K562 (cell line): ENCODE data around the gene PRR14. TPM values are rescaled to one million over a fixed set of nuclear protein-coding genes. Genes with fewer than 3 reads are reported as not detected.
A peak's percentile ranks its signal among the peaks of the same experiment; 100 is the strongest.

Experiments
- CBX1 ChIP-seq: sonication (generic); IDR thresholded peaks from 2 replicates; pipeline ENCODE4 v1.6.1; 2016; ENCODE audit warnings: antibody characterized with exemption, low read depth, mild to moderate bottlenecking
- COPS2 ChIP-seq: fragments of 450-650 bp; conservative IDR thresholded peaks from 2 replicates; pipeline ENCODE4 v1.6.1; 2016; ENCODE audit warnings: mild to moderate bottlenecking, moderate library complexity
- CREB1 ChIP-seq, 2 experiments: sonication (generic) in 1 of 2; formaldehyde crosslinking in 1 of 2; IDR thresholded peaks; 2 replicates each; pipeline versions ENCODE4 v1.6.1 to v1.8.0; 2012 to 2022; ENCODE audit warnings: inconsistent platforms in 1 of 2, mild to moderate bottlenecking in 1 of 2, missing genetic modification reagents in 1 of 2, moderate library complexity in 1 of 2
- CSDE1 ChIP-seq, 2 experiments: fragments of 450-650 bp; IDR thresholded peaks; 2 replicates each; pipeline ENCODE4 v1.6.1; 2016; ENCODE audit warnings: mild to moderate bottlenecking in 1 of 2
- DIDO1 ChIP-seq: fragments of 450-650 bp; IDR thresholded peaks from 2 replicates; pipeline ENCODE4 v1.6.1; 2016; ENCODE audit warnings: low read depth, missing biosample characterization, missing genetic modification characterization
- E4F1 ChIP-seq: fragments of 250-450 bp; sonication (Bioruptor Pico); IDR thresholded peaks from 2 replicates; pipeline ENCODE4 v1.5.0; 2021; ENCODE audit warnings: mild to moderate bottlenecking, borderline replicate concordance
- ESRRA ChIP-seq: fragments of 450-650 bp; IDR thresholded peaks from 2 replicates; pipeline ENCODE4 v1.6.1; 2014; ENCODE audit warnings: low read depth, mild to moderate bottlenecking, moderate library complexity, borderline replicate concordance
- GABPB1 ChIP-seq: sonication (generic); formaldehyde crosslinking; IDR thresholded peaks from 2 replicates; pipeline ENCODE4 v1.8.0; 2022; ENCODE audit warnings: mild to moderate bottlenecking, missing genetic modification reagents
- GTF2F1 ChIP-seq: IDR thresholded peaks from 2 replicates; pipeline ENCODE4 v1.6.1; 2011; ENCODE audit warnings: low read depth, low read length, improper control_type of control experiment
- HDAC1 ChIP-seq, 2 experiments: fragments of 450-650 bp; IDR thresholded peaks; 2 replicates each; pipeline ENCODE4 v1.6.1; 2016 to 2017; ENCODE audit warnings: inconsistent platforms in 1 of 2, mild to moderate bottlenecking in 1 of 2, moderate library complexity in 1 of 2
- MNT ChIP-seq, 2 experiments: fragments of 450-650 bp; conservative IDR thresholded peaks; 2 replicates each; pipeline ENCODE4 v1.6.1; 2017; ENCODE audit warnings: mild to moderate bottlenecking in 2 of 2, moderate library complexity in 2 of 2
- NFE2 ChIP-seq: IDR thresholded peaks from 2 replicates; pipeline ENCODE4 v1.6.1; 2014; ENCODE audit warnings: antibody characterized with exemption, low read depth
- OTX1 ChIP-seq: fragments of 450-650 bp; formaldehyde crosslinking; IDR thresholded peaks from 2 replicates; pipeline ENCODE4 v1.4.0; 2022; ENCODE audit warnings: mild to moderate bottlenecking
- POLR3G ChIP-seq: IDR thresholded peaks from 2 replicates; pipeline ENCODE4 v1.6.1; 2011; ENCODE audit not compliant: insufficient read length, insufficient replicate concordance; ENCODE audit errors: extremely low read depth
- TARDBP ChIP-seq: fragments of 450-650 bp; IDR thresholded peaks from 2 replicates; pipeline ENCODE4 v1.6.1; 2016
- TFAP4 ChIP-seq: sonication (generic); formaldehyde crosslinking; IDR thresholded peaks from 2 replicates; pipeline ENCODE4 v1.8.0; 2022; ENCODE audit warnings: missing genetic modification reagents, mild to moderate bottlenecking, moderate library complexity, borderline replicate concordance
- WHSC1 ChIP-seq: IDR thresholded peaks from one replicate; pipeline ENCODE4 v1.6.1; 2012; ENCODE audit warnings: low read length, control low read depth, inconsistent platforms
- ZNF384 ChIP-seq: IDR thresholded peaks from 2 replicates; pipeline ENCODE4 v1.6.1; 2012; ENCODE audit warnings: low read depth, low read length, improper control_type of control experiment
- ZNF740 ChIP-seq, 3 experiments: fragments of 200-800 bp in 1 of 3; sonication (Bioruptor generic) in 1 of 3; sonication (generic) in 1 of 3; formaldehyde crosslinking in 1 of 3; IDR thresholded peaks; 2 replicates each; pipeline versions ENCODE4 v1.6.1 to v1.8.0; 2016 to 2022; ENCODE audit warnings: mild to moderate bottlenecking in 2 of 3, missing compliant biosample characterization in 2 of 3, missing genetic modification characterization in 2 of 3, missing genetic modification reagents in 1 of 3
- polyA plus RNA-seq, 8 experiments: library from polyadenylated mRNA; depleted of rRNA in 4 of 8; stranded (reverse) in 5 of 8; unstranded in 3 of 8; fragments of >200 nt; fragmentation: Nextera tagmentation in 2 of 8; fragmentation: Illumina TruSeq in 1 of 8; extraction: Ambion mirVana in 2 of 8; extraction: Trizol in 1 of 8; gene quantifications; 2 replicates each; pipeline versions ENCODE4 v1.2.1 to v1.2.3, GENCODE V29; 2011 to 2014; ENCODE audit warnings: inconsistent platforms in 1 of 8, missing spikeins in 1 of 8
- total RNA-seq, 7 experiments: library from RNA; depleted of rRNA in 6 of 7; stranded (reverse); fragments of >200 nt in 6 of 7; fragmentation: Illumina TruSeq in 2 of 7; extraction: Trizol in 2 of 7; gene quantifications; 2 replicates each; pipeline versions ENCODE4 v1.2.1 to v1.2.3, GENCODE V29; 2011 to 2021; ENCODE audit warnings: low replicate concordance in 1 of 7

Gene PRR14
- total and polyA plus RNA-seq, 9 of the 15 experiments (the other 6 are each of a cell fraction or from before 2014, with no cell fraction given): 2.2 to 63.1 (median 11.5) TPM

GRCh38 chr16:30650369-30651123 is at the start of gene PRR14 (continued):
- TF ChIP-seq HDAC1 (IDR thresholded peaks at IDR 0.05) (0 out of 4 replicates have a peak, but pooled peaks of 1 of the 2 experiments have one; percentile 58), MNT (conservative IDR thresholded peaks at IDR 0.05) (peak; percentile 73 to 81), CSDE1 (IDR thresholded peaks at IDR 0.05) (peak in 1 of 2 experiments; percentile 97; a peak in 2 of 4 replicates), COPS2 (no peak), POLR3G (no peak), WHSC1 (no peak), NFE2 (no peak), ZNF384 (0 out of 2 replicates have a peak, but pooled peaks have one; percentile 8), CREB1 (IDR thresholded peaks at IDR 0.05) (peak; percentile 90), CREB1 (CRISPR knock-in tag; IDR thresholded peaks at IDR 0.05) (peak; percentile 78), GTF2F1 (0 out of 2 replicates have a peak, but pooled peaks have one; percentile 52), OTX1 (CRISPR knock-in tag) (no peak), TARDBP (0 out of 2 replicates have a peak, but pooled peaks have one; percentile 50), E4F1 (CRISPR knock-in tag) (no peak), GABPB1 (peak; percentile 50; the same call in 1 of the 2 replicates), DIDO1 (tag) (peak; percentile 87), CBX1 (peak; percentile 66; the same call in 1 of the 2 replicates), ZNF740 (CRISPR knock-in tag; IDR thresholded peaks at IDR 0.05) (0 out of 2 replicates have a peak, but pooled peaks have one; percentile 42), ZNF740 (tag; IDR thresholded peaks at IDR 0.05) (no peak), TFAP4 (CRISPR knock-in tag) (peak; percentile 2; the same call in 1 of the 2 replicates), ESRRA (peak; percentile 47; the same call in 1 of the 2 replicates)
